ENCODE data around the gene THAP8.

Gene THAP8

GRCh38 chr19:36028313-36029041 lies 25.6 kb downstream of the THAP8 start:
- no peak for DNase-seq

- DNase-seq: no peak
These were observed 26.4 kb downstream of the THAP8 start for GRCh38 chr19:36027696-36028095.

- DNase-seq: no peak
These were observed 27.8 kb downstream of the THAP8 start for GRCh38 chr19:36026091-36026876.

- no peak for DNase-seq
These were observed 28.5 kb downstream of the THAP8 start for GRCh38 chr19:36025541-36025940.

GRCh38 chr19:36023432-36023831 lies 30.7 kb downstream of the THAP8 start:
- DNase-seq: no peak

GRCh38 chr19:36019061-36019670 lies 34.9 kb downstream of the THAP8 start:
- no peak for DNase-seq

GRCh38 chr19:36014012-36014924 lies 39.8 kb downstream of the THAP8 start, which contains the start of gene ALKBH6:
Gene ALKBH6 (minus strand): TSS chr19:36014213. CDS start chr19:36013397, 816 bp downstream.
- peak; percentile 99 for DNase-seq

- no peak for DNase-seq
These were observed 40.6 kb downstream of the THAP8 start for GRCh38 chr19:36013280-36014011.

GRCh38 chr19:36010402-36010801 lies 43.7 kb downstream of the THAP8 start:
- DNase-seq: no peak

- no peak for DNase-seq
These were observed 44.3 kb downstream of the THAP8 start for GRCh38 chr19:36009633-36010379.

- DNase-seq: peak; percentile 76
These were observed 44.9 kb downstream of the THAP8 start for GRCh38 chr19:36009220-36009619.

GRCh38 chr19:36008336-36008978 lies 45.6 kb downstream of the THAP8 start, which contains the start of gene SYNE4:
Gene SYNE4 (minus strand): TSS chr19:36008813. CDS start chr19:36008681, 132 bp downstream.
- DNase-seq: peak; percentile 13

GRCh38 chr19:36006955-36007354 lies 47.1 kb downstream of the THAP8 start:
- no peak for DNase-seq

GRCh38 chr19:36003284-36003683 lies 50.8 kb downstream of the THAP8 start:
- DNase-seq: no peak

- DNase-seq: no peak
These were observed 52.5 kb downstream of the THAP8 start for GRCh38 chr19:36001605-36002004.

- DNase-seq: no peak
These were observed 57.3 kb downstream of the THAP8 start for GRCh38 chr19:35996777-35997176.

- DNase-seq: peak; percentile 97
These were observed 58.8 kb downstream of the THAP8 start, which contains the start of gene SDHAF1 for GRCh38 chr19:35995048-35995993. Gene SDHAF1 (plus strand): TSS chr19:35995188. CDS start chr19:35995275, 87 bp downstream.

- DNase-seq: no peak
These were observed 60.0 kb downstream of the THAP8 start for GRCh38 chr19:35993923-35994598.
